Activated naive CD4-positive, alpha-beta T cell treated with anti-CD3 and anti-CD28 coated beads, Interleukin-2, amount 10 ng/mL, durations not matched to agents 5 hours and 36 hours (primary cell): ENCODE measurements around the gene NBAS. TPM values are rescaled to one million over a fixed set of nuclear protein-coding genes. Genes with fewer than 3 reads are reported as not detected.

ENCODE experiments used
- total RNA-seq, 2 experiments: library from RNA; stranded (reverse); gene quantifications; one replicate each; pipeline ENCODE4 v1.2.3, GENCODE V29; 2021

NBAS gene
- total RNA-seq: 10 to 100 TPM; 36.4 to 42.4 TPM

DNA sequence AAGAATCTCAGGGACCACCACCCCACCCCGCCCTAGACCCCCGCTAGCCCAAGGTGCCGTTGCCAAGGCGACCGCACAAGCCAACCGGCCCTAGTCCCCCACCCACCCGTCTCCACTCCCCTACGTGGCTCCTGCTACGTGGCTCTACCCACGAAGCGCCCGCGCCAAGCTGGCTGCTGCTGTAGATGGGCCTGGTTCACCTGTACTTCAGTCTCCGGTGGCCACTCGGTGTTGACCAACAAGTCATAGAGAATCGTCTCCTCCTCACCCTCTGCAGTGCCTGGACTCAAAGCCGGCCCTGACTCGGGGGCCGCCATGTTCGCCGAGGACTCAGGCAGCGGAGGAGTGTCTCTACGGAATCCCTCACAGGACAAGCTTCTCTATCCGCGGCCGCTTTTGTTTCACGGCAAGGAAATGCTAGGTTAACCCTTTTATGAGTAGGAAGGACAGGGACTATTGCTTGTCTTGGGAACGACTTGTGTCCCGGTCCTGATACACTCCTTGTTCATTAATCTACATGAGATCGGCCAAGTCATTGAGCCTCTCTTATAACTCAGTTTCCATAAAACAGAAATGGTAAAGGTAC lies at the start of gene NBAS:
Gene NBAS (minus strand): TSS at position 347 of the 586 bp plus-strand sequence. CDS start 30 bp downstream, at position 317.

DNA sequence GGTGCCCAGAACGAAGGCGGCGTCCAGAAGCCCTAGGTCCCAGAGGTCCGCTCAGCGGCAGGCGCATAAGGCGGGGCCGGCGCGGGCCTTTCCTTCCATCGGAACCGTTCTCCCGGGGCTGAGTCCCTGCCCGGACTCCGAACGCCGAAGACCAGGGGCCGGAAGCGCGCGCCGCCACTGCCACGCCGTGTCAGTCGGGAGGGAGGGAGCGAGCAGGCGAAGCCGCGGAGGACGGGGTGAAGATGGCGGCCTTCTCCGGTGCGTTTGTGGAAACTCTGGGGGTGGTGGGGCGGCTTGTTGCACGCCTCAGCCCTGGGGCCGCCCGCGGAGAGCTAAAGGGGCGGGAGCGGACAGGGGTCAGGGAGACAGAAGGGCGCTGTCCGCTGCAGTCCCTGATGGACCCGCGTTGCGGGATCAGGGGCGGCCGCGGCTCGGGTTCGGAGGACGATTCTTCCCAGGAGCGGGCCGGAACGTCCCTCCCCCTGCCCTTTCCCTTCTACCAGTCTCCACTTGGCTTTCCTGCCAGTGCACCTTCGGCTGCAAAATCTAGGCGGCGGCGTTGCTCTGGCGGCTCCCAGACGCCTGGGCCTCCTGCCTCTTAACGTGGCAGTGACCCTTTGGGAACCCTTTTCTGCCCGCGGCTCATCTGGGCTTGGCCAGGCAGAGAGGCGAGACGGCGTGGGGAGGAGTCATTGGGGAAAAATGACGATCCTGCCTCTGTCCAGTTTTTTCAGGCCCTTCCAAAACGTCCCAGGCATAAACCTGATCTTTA lies 30.7 kb upstream of the NBAS start, which contains the start of gene DDX1:
Gene DDX1 (plus strand): TSS at position 177 of the 772 bp plus-strand sequence. CDS start 66 bp downstream, at position 243.

Other genes with a start within 250 kb of the NBAS start
- gene DDX1, start 30.5 kb upstream of the NBAS start, total RNA-seq: 10 to 100 TPM; 55.6 to 57.0 TPM